ENCODE results near the gene P4HB. TPM values are rescaled to one million over a fixed set of nuclear protein-coding genes. Genes with fewer than 3 reads are reported as not detected.

Gene P4HB
- total and polyA plus RNA-seq, 8 donors: 485 to 935 (median 547) TPM

- Histone ChIP-seq H3K36me3 (peaks cover 0 to 77% of the 10 kb centered on the region in 2 donors), H3K27me3 (peaks cover 0 to 23% of the 10 kb centered on the region in 2 donors), H3K4me1 (peaks cover 7 to 16% of the 10 kb centered on the region in 2 donors), H3K4me3 (no peak overlapping the region), H3K27ac (no peak overlapping the region), H3K9me3 (no peaks in the 10 kb centered on the region)
- TF ChIP-seq CTCF (IDR thresholded peaks at IDR 0.05): no peak
- ATAC-seq (no peak), DNase-seq (no peak)
- intact Hi-C loops (cut with DNase I): no loop called here
These were observed 38.5 kb upstream of the P4HB start for GRCh38 chr17:81898885-81899284.

GRCh38 chr17:81898029-81898866 is 37.9 kb upstream of the P4HB start:
- no peak for DNase-seq
- no peaks in the 10 kb centered on the region for H3K9me3 ChIP-seq
- TF ChIP-seq CTCF (IDR thresholded peaks at IDR 0.05): no peak
- H3K4me1 ChIP-seq: peaks cover 7 to 22% of the 10 kb centered on the region in 2 donors
- no peak for ATAC-seq
- peaks cover 0 to 74% of the 10 kb centered on the region in 2 donors for H3K36me3 ChIP-seq
- H3K4me3 ChIP-seq: no peak overlapping the region
- H3K27ac ChIP-seq: no peak overlapping the region
- H3K27me3 ChIP-seq: peaks cover 0 to 22% of the 10 kb centered on the region in 2 donors
- intact Hi-C loops (cut with DNase I): no loop called here

- peaks cover 7 to 22% of the 10 kb centered on the region in 2 donors for H3K4me1 ChIP-seq
- DNase-seq (no peak), ATAC-seq (no peak)
- no peak for TF ChIP-seq CTCF (IDR thresholded peaks at IDR 0.05)
- H3K4me3 ChIP-seq: no peak overlapping the region
- intact Hi-C loops (cut with DNase I): no loop called here
- H3K9me3 ChIP-seq: no peaks in the 10 kb centered on the region
- no peak overlapping the region for H3K27ac ChIP-seq
- no peaks in the 10 kb centered on the region for H3K27me3 ChIP-seq
- H3K36me3 ChIP-seq: peaks cover 0 to 69% of the 10 kb centered on the region in 2 donors
These were observed 35.1 kb upstream of the P4HB start for GRCh38 chr17:81895400-81895799.

- Histone ChIP-seq H3K27ac (peak overlapping the region; percentile 19 to 96), H3K27me3 (no peaks in the 10 kb centered on the region), H3K9me3 (no peaks in the 10 kb centered on the region), H3K4me1 (peaks cover 15 to 35% of the 10 kb centered on the region in 2 donors), H3K4me3 (peak overlapping the region; percentile 75 to 95), H3K36me3 (peaks cover 0 to 65% of the 10 kb centered on the region in 2 donors)
- intact Hi-C loops (cut with DNase I): no loop called here
- DNase-seq: no peak
- no peak for ATAC-seq
- no peak for TF ChIP-seq CTCF (IDR thresholded peaks at IDR 0.05)
These were observed 30.9 kb upstream of the P4HB start for GRCh38 chr17:81891303-81891552.

GRCh38 chr17:81890447-81891302 is 30.3 kb upstream of the P4HB start:
- Histone ChIP-seq H3K36me3 (peaks cover 0 to 65% of the 10 kb centered on the region in 2 donors), H3K27ac (peak overlapping the region; percentile 19 to 96), H3K4me3 (peak overlapping the region; percentile 75 to 95), H3K27me3 (no peaks in the 10 kb centered on the region), H3K9me3 (no peaks in the 10 kb centered on the region), H3K4me1 (peaks cover 15 to 35% of the 10 kb centered on the region in 2 donors)
- intact Hi-C loops (cut with DNase I): no loop called here
- peak in 2 of 4 donors; percentile 11 to 84 for DNase-seq
- no peak for ATAC-seq
- no peak for TF ChIP-seq CTCF (IDR thresholded peaks at IDR 0.05)
